PC-9 (cell line): Measurements from ENCODE around the gene IL22. TPM values are rescaled to one million over a fixed set of nuclear protein-coding genes. Genes with fewer than 3 reads are reported as not detected.

Experiments used
- BruUV-seq: library from RNA; stranded (reverse); fragments of 400-500 nt; replicated peaks from 2 replicates; lab custom pipeline; 2021; lab: Mats Ljungman, UMichigan
- CTCF ChIA-PET: fragments of 300-600 bp; sonication (Branson Sonifier 250); formaldehyde crosslinking; loops from one replicate; lab custom pipeline; 2022; ENCODE audit warnings: antibody characterized with exemption; lab: Charles Lee
- POLR2A ChIA-PET: fragments of 300-600 bp; sonication (Branson Sonifier 250); formaldehyde crosslinking; loops from one replicate; lab custom pipeline; 2022; ENCODE audit warnings: antibody characterized with exemption; ENCODE audit not compliant: unreplicated experiment; lab: Charles Lee
- DNase-seq, 2 experiments: peaks; one replicate each; pipeline versions ENCODE4 v3.0.0 to v3.0.0-alpha.2; 2015 to 2022; ENCODE audit warnings: mixed read lengths in 1 of 2
- H2AFZ ChIP-seq: fragments of 200-600 bp; sonication (generic); 2 replicates; pipeline ENCODE4 v1.8.1; 2017; ENCODE audit warnings: antibody characterized with exemption
- H3F3A ChIP-seq: fragments of 200-600 bp; sonication (generic); 2 replicates; pipeline ENCODE4 v1.8.1; 2017; ENCODE audit warnings: antibody characterized with exemption, mild to moderate bottlenecking, low read depth; ENCODE audit not compliant: insufficient read depth
- H3K27ac ChIP-seq: fragments of 200-600 bp; sonication (generic); 2 replicates; pipeline ENCODE4 v1.6.1; 2016; ENCODE audit warnings: mixed run types
- H3K27me3 ChIP-seq: fragments of 200-600 bp; sonication (generic); 2 replicates; pipeline ENCODE4 v1.6.1; 2016; ENCODE audit warnings: low read depth, mixed run types; ENCODE audit not compliant: insufficient read depth
- H3K36me3 ChIP-seq: fragments of 200-600 bp; sonication (generic); 2 replicates; pipeline ENCODE4 v1.6.1; 2016; ENCODE audit warnings: low read depth, mixed run types
- H3K4me1 ChIP-seq: fragments of 200-600 bp; sonication (generic); replicated peaks from 2 replicates; pipeline ENCODE4 v1.6.1; 2016; ENCODE audit warnings: mixed run types; ENCODE audit not compliant: insufficient read depth
- H3K4me2 ChIP-seq: fragments of 200-600 bp; sonication (generic); 2 replicates; pipeline ENCODE4 v1.6.1; 2017; ENCODE audit warnings: mixed run types
- H3K4me3 ChIP-seq: fragments of 200-600 bp; sonication (generic); 2 replicates; pipeline ENCODE4 v1.6.1; 2016; ENCODE audit warnings: mixed run types
- H3K79me2 ChIP-seq: fragments of 200-600 bp; sonication (generic); 2 replicates; pipeline ENCODE4 v1.6.1; 2017; ENCODE audit warnings: low read depth, mixed run types
- H3K9me2 ChIP-seq: fragments of 200-600 bp; sonication (generic); 2 replicates; pipeline ENCODE4 v1.8.1; 2017; ENCODE audit warnings: mild to moderate bottlenecking; ENCODE audit not compliant: insufficient read depth
- H3K9me3 ChIP-seq: fragments of 200-600 bp; sonication (generic); 2 replicates; pipeline ENCODE4 v1.8.1; 2016; ENCODE audit warnings: low read depth; ENCODE audit not compliant: insufficient read depth
- H4K20me1 ChIP-seq: fragments of 200-600 bp; sonication (generic); 2 replicates; pipeline ENCODE4 v1.8.1; 2017; ENCODE audit not compliant: insufficient read depth
- EZH2 ChIP-seq: fragments of 200-600 bp; sonication (generic); IDR thresholded peaks from 2 replicates; pipeline ENCODE4 v1.8.0; 2017; ENCODE audit warnings: antibody characterized with exemption, low read depth
- intact Hi-C: fragments of 100-400 bp; cut with micrococcal nuclease; formaldehyde crosslinking; loops from one replicate; pipeline ENCODE4 v1.10.0; 2022; ENCODE audit not compliant: unreplicated experiment
- total RNA-seq: library from RNA; stranded (reverse); gene quantifications from 2 replicates; pipeline ENCODE4 v1.2.3, GENCODE V29; 2021
- TF ChIP-seq, protein P1 (sequence below): fragments of 200-600 bp; sonication (generic); conservative IDR thresholded peaks from 2 replicates; pipeline ENCODE4 v1.6.1; 2017; ENCODE audit warnings: mixed run types, antibody characterized with exemption, mild to moderate bottlenecking, moderate library complexity

The IL22 gene
- total RNA-seq, 1 experiment from 2014 or later = not detected

DNA sequence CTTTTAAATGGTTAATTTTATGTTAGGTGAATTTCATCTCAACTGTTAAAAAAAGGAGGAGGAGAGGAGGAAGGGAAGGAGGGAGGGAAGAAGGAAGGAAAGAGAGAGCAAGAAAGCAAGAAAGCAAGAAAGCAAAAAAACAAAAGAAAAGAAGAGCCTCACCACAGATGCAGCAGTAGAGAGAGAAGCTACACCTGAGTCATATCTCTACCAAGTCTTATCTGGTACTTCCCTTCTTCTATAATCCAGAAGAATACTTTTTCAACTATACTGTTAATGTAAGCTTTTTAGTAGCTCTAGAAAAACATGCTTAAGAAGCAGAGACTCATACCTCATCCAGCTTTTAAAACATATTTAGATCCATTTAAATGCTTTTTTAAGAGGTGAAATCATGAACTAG is 22.2 kb downstream of the IL22 start:
- intact Hi-C loops = no loop called here
- no TSS peak for BruUV-seq
- Histone ChIP-seq H3K4me2 (no peak overlapping the region), H2AFZ (no peak overlapping the region), H3K4me3 (no peak overlapping the region), H3K9me3 (no peaks in the 10 kb centered on the region), H4K20me1 (no peaks in the 10 kb centered on the region), H3K79me2 (no peaks in the 10 kb centered on the region), H3K36me3 (no peaks in the 10 kb centered on the region), H3K9me2 (no peaks in the 10 kb centered on the region), H3K27ac (no peak overlapping the region), H3K27me3 (no peaks in the 10 kb centered on the region), H3F3A (no peaks in the 10 kb centered on the region), H3K4me1 (no peaks in the 10 kb centered on the region)
- CTCF ChIA-PET = interaction anchor here (0.6 kb wide), 1 partner anchor 105 kb away, joined by 3 read pairs; no protein-coding TSS in a partner anchor
- DNase-seq = no peak
- POLR2A ChIA-PET = no interaction called here
- TF ChIP-seq, protein P1, sequence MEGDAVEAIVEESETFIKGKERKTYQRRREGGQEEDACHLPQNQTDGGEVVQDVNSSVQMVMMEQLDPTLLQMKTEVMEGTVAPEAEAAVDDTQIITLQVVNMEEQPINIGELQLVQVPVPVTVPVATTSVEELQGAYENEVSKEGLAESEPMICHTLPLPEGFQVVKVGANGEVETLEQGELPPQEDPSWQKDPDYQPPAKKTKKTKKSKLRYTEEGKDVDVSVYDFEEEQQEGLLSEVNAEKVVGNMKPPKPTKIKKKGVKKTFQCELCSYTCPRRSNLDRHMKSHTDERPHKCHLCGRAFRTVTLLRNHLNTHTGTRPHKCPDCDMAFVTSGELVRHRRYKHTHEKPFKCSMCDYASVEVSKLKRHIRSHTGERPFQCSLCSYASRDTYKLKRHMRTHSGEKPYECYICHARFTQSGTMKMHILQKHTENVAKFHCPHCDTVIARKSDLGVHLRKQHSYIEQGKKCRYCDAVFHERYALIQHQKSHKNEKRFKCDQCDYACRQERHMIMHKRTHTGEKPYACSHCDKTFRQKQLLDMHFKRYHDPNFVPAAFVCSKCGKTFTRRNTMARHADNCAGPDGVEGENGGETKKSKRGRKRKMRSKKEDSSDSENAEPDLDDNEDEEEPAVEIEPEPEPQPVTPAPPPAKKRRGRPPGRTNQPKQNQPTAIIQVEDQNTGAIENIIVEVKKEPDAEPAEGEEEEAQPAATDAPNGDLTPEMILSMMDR = no peak
- TF ChIP-seq EZH2 = no peak

DNA sequence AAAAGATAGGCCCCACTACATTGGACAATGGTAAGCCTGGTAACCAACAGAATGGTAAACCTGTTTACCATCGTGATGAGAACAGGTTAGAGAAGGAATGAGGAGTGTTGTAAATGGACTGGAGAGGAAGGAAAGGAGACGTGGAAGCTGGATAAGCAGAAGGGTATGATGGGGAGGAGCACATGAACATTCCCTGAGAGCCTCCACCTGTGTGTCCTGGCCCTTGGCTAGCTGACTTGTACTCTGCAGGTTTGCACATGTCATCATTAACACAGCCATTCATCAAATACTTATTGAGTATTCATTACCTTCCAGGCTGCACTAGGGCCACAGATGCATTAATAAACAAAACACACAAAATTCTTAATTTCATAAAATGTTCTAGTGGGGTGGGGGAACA is 23.4 kb downstream of the IL22 start:
- DNase-seq = no peak

DNA sequence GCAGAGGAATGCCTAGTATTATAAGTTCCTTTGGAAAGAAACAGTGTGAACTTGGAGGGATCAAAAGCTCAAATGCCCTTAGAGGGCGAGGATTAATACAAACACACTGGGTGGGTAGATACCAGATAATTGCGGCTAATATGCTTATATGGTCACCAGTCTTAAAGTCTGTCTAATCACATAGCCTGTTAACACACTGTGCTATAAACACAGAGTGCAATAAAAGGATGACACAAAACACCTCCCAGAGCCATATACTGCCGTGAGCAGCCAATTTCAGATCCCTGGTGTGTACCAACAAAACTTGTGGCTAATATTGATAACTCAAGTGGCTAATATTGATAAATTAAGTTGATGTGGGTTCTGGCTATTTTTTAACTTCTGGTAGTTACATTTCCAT is 26.0 kb downstream of the IL22 start:
- no TSS peak for BruUV-seq
- 0 out of 2 replicates have a peak, but pooled peaks cover 11% of the 10 kb centered on the region for H3K4me1 ChIP-seq
- no peak overlapping the region for H3K4me3 ChIP-seq
- DNase-seq = no peak
- no peak overlapping the region for H3K4me2 ChIP-seq
- intact Hi-C loops = no loop called here
- ChIA-PET CTCF (interaction anchor here (0.7 kb wide), 1 partner anchor 209 kb away, joined by 3 read pairs; no protein-coding TSS in a partner anchor), POLR2A (no interaction called here)
- no peaks in the 10 kb centered on the region for H3K9me2 ChIP-seq
- H3K79me2 ChIP-seq = no peaks in the 10 kb centered on the region
- no peaks in the 10 kb centered on the region for H4K20me1 ChIP-seq
- H3K27ac ChIP-seq = no peak overlapping the region
- H3K27me3 ChIP-seq = no peaks in the 10 kb centered on the region
- no peaks in the 10 kb centered on the region for H3K36me3 ChIP-seq
- no peaks in the 10 kb centered on the region for H3K9me3 ChIP-seq
- no peak overlapping the region for H2AFZ ChIP-seq
- TF ChIP-seq EZH2 = no peak
- TF ChIP-seq, protein P1 = no peak
- H3F3A ChIP-seq = 0 out of 2 replicates have a peak, but pooled peaks cover 3% of the 10 kb centered on the region

More for the DNA sequence above, 23.4 kb downstream of the IL22 start:
- H3K79me2 ChIP-seq = no peaks in the 10 kb centered on the region
- 0 out of 2 replicates have a peak, but pooled peaks cover under 1% of the 10 kb centered on the region for H3F3A ChIP-seq
- H3K27me3 ChIP-seq = no peaks in the 10 kb centered on the region
- H3K36me3 ChIP-seq = no peaks in the 10 kb centered on the region
- no peaks in the 10 kb centered on the region for H3K9me2 ChIP-seq
- no peaks in the 10 kb centered on the region for H3K9me3 ChIP-seq
- ChIA-PET POLR2A (no interaction called here), CTCF (no interaction called here)
- no TSS peak for BruUV-seq
- H3K4me3 ChIP-seq = no peak overlapping the region
- intact Hi-C loops = no loop called here
- H3K27ac ChIP-seq = no peak overlapping the region
- no peak overlapping the region for H2AFZ ChIP-seq
- TF ChIP-seq, protein P1 = no peak
- TF ChIP-seq EZH2 = no peak
- H4K20me1 ChIP-seq = no peaks in the 10 kb centered on the region
- no peak overlapping the region for H3K4me2 ChIP-seq
- H3K4me1 ChIP-seq = 0 out of 2 replicates have a peak, but pooled peaks cover 2% of the 10 kb centered on the region
